HepG2 (cell line): ENCODE data around the gene DPH3. TPM values are rescaled to one million over a fixed set of nuclear protein-coding genes. Genes with fewer than 3 reads are reported as not detected.

Experiments used
- AKAP8 ChIP-seq: sonication (generic); formaldehyde crosslinking; IDR thresholded peaks from 2 replicates; pipeline ENCODE4 v1.5.1; 2020; ENCODE audit warnings: mild to moderate bottlenecking, missing genetic modification reagents
- ARID2 ChIP-seq: sonication (generic); formaldehyde crosslinking; IDR thresholded peaks from 2 replicates; pipeline ENCODE4 v1.8.1; 2022; ENCODE audit warnings: mild to moderate bottlenecking, missing genetic modification reagents, borderline replicate concordance
- BRD4 ChIP-seq: sonication (generic); formaldehyde crosslinking; IDR thresholded peaks from 2 replicates; pipeline ENCODE4 v1.4.0; 2020; ENCODE audit warnings: missing genetic modification reagents
- ERF ChIP-seq: IDR thresholded peaks from 2 replicates; pipeline ENCODE4 v1.6.1; 2018; ENCODE audit warnings: missing biosample characterization, missing genetic modification reagents
- GPN1 ChIP-seq: sonication (generic); formaldehyde crosslinking; IDR thresholded peaks from 2 replicates; pipeline ENCODE4 v1.5.1; 2020; ENCODE audit warnings: missing genetic modification reagents, borderline replicate concordance
- HMG20B ChIP-seq: conservative IDR thresholded peaks from 2 replicates; pipeline ENCODE4 v1.6.1; 2016; ENCODE audit warnings: missing genetic modification reagents, missing compliant biosample characterization
- HMGA1 ChIP-seq: sonication (generic); formaldehyde crosslinking; conservative IDR thresholded peaks from 2 replicates; pipeline ENCODE4 v1.4.0; 2020; ENCODE audit warnings: missing genetic modification reagents
- KMT2A ChIP-seq: sonication (generic); formaldehyde crosslinking; IDR thresholded peaks from 2 replicates; pipeline ENCODE4 v1.4.0; 2020; ENCODE audit warnings: missing genetic modification reagents
- MXD4 ChIP-seq: IDR thresholded peaks from 2 replicates; pipeline ENCODE4 v1.6.1; 2016; ENCODE audit warnings: mild to moderate bottlenecking, missing biosample characterization, missing genetic modification reagents
- MZF1 ChIP-seq: sonication (generic); formaldehyde crosslinking; IDR thresholded peaks from 2 replicates; pipeline ENCODE4 v1.8.1; 2023; ENCODE audit warnings: mild to moderate bottlenecking, missing genetic modification reagents, borderline replicate concordance
- NFKBIZ ChIP-seq: IDR thresholded peaks from 2 replicates; pipeline ENCODE4 v1.6.1; 2018; ENCODE audit warnings: missing genetic modification reagents, missing compliant biosample characterization
- NR3C1 ChIP-seq: sonication (generic); formaldehyde crosslinking; IDR thresholded peaks from 2 replicates; pipeline ENCODE4 v1.4.0; 2020; ENCODE audit warnings: missing genetic modification reagents
- POLR2A ChIP-seq, 2 experiments: IDR thresholded peaks; 2 replicates each; pipeline ENCODE4 v1.6.1; 2011; ENCODE audit warnings: low read depth in 2 of 2, low read length in 2 of 2, mild to moderate bottlenecking in 1 of 2, moderate library complexity in 1 of 2; ENCODE audit not compliant: insufficient read depth in 1 of 2
- POLR2AphosphoS2 ChIP-seq: IDR thresholded peaks from 2 replicates; pipeline ENCODE4 v1.6.1; 2011; ENCODE audit warnings: low read depth, low read length, improper control_type of control experiment
- RORA ChIP-seq: sonication (generic); formaldehyde crosslinking; IDR thresholded peaks from 2 replicates; pipeline ENCODE4 v1.5.0; 2020; ENCODE audit warnings: mild to moderate bottlenecking, missing genetic modification reagents, moderate library complexity
- SMAD3 ChIP-seq: sonication (generic); formaldehyde crosslinking; IDR thresholded peaks from 2 replicates; pipeline ENCODE4 v1.4.0; 2020; ENCODE audit warnings: missing genetic modification reagents
- ZBTB7B ChIP-seq: sonication (generic); formaldehyde crosslinking; IDR thresholded peaks from 2 replicates; pipeline ENCODE4 v1.4.0; 2020; ENCODE audit warnings: missing genetic modification reagents
- ZKSCAN1 ChIP-seq: fragments of 150-350 bp; IDR thresholded peaks from 2 replicates; pipeline ENCODE4 v1.6.1; 2014; ENCODE audit warnings: low read length
- ZKSCAN8 ChIP-seq: IDR thresholded peaks from 2 replicates; pipeline ENCODE4 v1.6.1; 2016; ENCODE audit warnings: borderline replicate concordance, missing genetic modification reagents, missing compliant biosample characterization
- ZNF20 ChIP-seq: sonication (generic); formaldehyde crosslinking; IDR thresholded peaks from 2 replicates; pipeline ENCODE4 v1.4.0; 2020; ENCODE audit warnings: mild to moderate bottlenecking, moderate library complexity, missing genetic modification reagents
- ZNF24 ChIP-seq: fragments of 450-650 bp; IDR thresholded peaks from 2 replicates; pipeline ENCODE4 v1.6.1; 2017; ENCODE audit warnings: antibody characterized with exemption, mild to moderate bottlenecking
- ZNF33B ChIP-seq: sonication (generic); formaldehyde crosslinking; IDR thresholded peaks from 2 replicates; pipeline ENCODE4 v1.5.1; 2020; ENCODE audit warnings: mild to moderate bottlenecking, missing genetic modification reagents
- ZNF556 ChIP-seq: sonication (generic); formaldehyde crosslinking; IDR thresholded peaks from 2 replicates; pipeline ENCODE4 v1.4.0; 2020; ENCODE audit warnings: mild to moderate bottlenecking, missing genetic modification reagents, borderline replicate concordance
- ZNF644 ChIP-seq: IDR thresholded peaks from 2 replicates; pipeline ENCODE4 v1.6.1; 2016; ENCODE audit warnings: low read depth
- ZSCAN21 ChIP-seq: sonication (generic); formaldehyde crosslinking; IDR thresholded peaks from 2 replicates; pipeline ENCODE4 v1.8.0; 2022; ENCODE audit warnings: mild to moderate bottlenecking, missing genetic modification reagents, moderate library complexity, borderline replicate concordance
- polyA plus RNA-seq, 8 experiments: library from polyadenylated mRNA; depleted of rRNA in 3 of 8; stranded (reverse) in 7 of 8; unstranded in 1 of 8; fragments of >200 nt; fragmentation: Illumina TruSeq in 4 of 8; extraction: Trizol in 4 of 8; gene quantifications; 2 replicates each; pipeline versions ENCODE4 v1.2.1 to v1.2.3, GENCODE V29; 2011 to 2016; ENCODE audit warnings: low read depth in 4 of 8, missing spikeins in 1 of 8, mixed read lengths in 1 of 8; ENCODE audit not compliant: insufficient read depth in 1 of 8
- total RNA-seq, 5 experiments: library from RNA; depleted of rRNA; stranded (reverse); fragments of >200 nt; fragmentation: Illumina TruSeq; extraction: Trizol; gene quantifications; 2 replicates each; pipeline ENCODE4 v1.2.3, GENCODE V29; 2016; ENCODE audit warnings: low read depth in 1 of 5
- TF ChIP-seq, protein P1 (sequence below): sonication (generic); formaldehyde crosslinking; IDR thresholded peaks from 2 replicates; pipeline ENCODE4 v1.8.0; 2022; ENCODE audit warnings: mild to moderate bottlenecking, missing genetic modification reagents, borderline replicate concordance
- TF ChIP-seq, protein P2 (sequence below): sonication (generic); formaldehyde crosslinking; IDR thresholded peaks from 2 replicates; pipeline ENCODE4 v1.4.0; 2020; ENCODE audit warnings: missing genetic modification reagents
- TF ChIP-seq, protein P3 (sequence below): IDR thresholded peaks from 2 replicates; pipeline ENCODE4 v1.6.1; 2012; ENCODE audit warnings: low read depth, low read length, improper control_type of control experiment
- TF ChIP-seq, protein P4 (sequence below): sonication (generic); formaldehyde crosslinking; IDR thresholded peaks from 2 replicates; pipeline ENCODE4 v1.8.1; 2023; ENCODE audit warnings: mild to moderate bottlenecking, missing genetic modification reagents, borderline replicate concordance

DPH3 gene
- total and polyA plus RNA-seq, 2 of the 13 experiments (the other 11 are each of a cell fraction or from before 2014, with no cell fraction given): 18.3 to 21.6 TPM

DNA sequence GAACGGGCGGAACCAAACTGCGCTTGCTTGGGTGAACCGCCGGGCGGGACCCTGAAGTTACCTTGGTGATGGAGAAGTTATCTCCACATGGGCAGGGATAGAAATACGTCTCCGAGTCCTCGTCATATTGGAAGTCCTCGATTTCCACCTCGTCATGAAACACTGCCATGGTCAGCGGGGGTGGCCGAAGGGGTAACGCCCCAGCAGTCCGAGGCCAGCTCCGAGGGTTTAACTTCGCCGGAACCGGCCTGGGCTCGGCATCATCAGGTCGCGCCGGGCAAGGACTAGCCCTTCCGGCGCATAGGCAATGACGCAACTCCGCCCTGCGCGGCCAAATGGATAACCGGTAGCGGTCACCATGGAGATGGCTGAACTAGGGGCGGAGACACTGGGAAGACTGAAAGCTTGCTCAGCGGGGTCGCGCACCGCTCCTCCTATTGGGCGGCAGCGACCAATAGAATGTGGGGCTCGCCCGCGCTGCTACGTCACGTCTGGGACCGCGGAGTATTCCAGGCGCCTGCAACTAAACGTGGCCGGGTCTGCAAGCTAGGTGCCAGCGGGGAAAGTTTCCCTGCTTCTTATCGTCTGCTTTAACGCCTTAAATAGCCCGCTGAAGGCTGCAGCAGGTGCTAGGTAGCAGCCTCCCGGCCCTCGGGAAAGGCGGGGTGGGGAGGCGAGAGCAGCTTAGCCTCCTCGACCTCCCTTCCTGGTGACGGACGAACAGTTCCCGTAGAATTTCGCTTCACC is at the start of gene DPH3, which contains the start of gene OXNAD1 (continued):
- TF ChIP-seq ZKSCAN1 (peak; percentile 43; the same call in 1 of the 2 replicates), ZNF33B (CRISPR knock-in tag) (no peak), MZF1 (CRISPR knock-in tag) (no peak), GPN1 (no peak), MXD4 (peak; percentile 88), ZNF556 (no peak; the same call in 1 of the 2 replicates), ZBTB7B (CRISPR knock-in tag) (peak; percentile 14; the same call in 1 of the 2 replicates), ZNF644 (CRISPR knock-in tag) (no peak), AKAP8 (CRISPR knock-in tag) (0 out of 2 replicates have a peak, but pooled peaks have one; percentile 41), HMGA1 (CRISPR knock-in tag) (no peak), POLR2AphosphoS2 (peak; percentile 72; the same call in 1 of the 2 replicates), ERF (CRISPR knock-in tag) (peak; percentile 67; the same call in 1 of the 2 replicates), NR3C1 (CRISPR knock-in tag) (no peak), ZNF20 (CRISPR knock-in tag) (no peak), POLR2A (IDR thresholded peaks at IDR 0.05; ENCODE audit: insufficient read depth in 1 of 2, low read depth in 2 of 2, low read length in 2 of 2) (peak; percentile 88 to 95), ZSCAN21 (CRISPR knock-in tag) (peak; percentile 58; the same call in 1 of the 2 replicates), HMG20B (no peak), ZKSCAN8 (no peak), ZNF24 (no peak), NFKBIZ (CRISPR knock-in tag) (no peak), ARID2 (no peak), BRD4 (no peak), RORA (no peak), SMAD3 (CRISPR knock-in tag) (0 out of 2 replicates have a peak, but pooled peaks have one; percentile 19), KMT2A (CRISPR knock-in tag) (peak; percentile 97)
- TF ChIP-seq, protein P1, sequence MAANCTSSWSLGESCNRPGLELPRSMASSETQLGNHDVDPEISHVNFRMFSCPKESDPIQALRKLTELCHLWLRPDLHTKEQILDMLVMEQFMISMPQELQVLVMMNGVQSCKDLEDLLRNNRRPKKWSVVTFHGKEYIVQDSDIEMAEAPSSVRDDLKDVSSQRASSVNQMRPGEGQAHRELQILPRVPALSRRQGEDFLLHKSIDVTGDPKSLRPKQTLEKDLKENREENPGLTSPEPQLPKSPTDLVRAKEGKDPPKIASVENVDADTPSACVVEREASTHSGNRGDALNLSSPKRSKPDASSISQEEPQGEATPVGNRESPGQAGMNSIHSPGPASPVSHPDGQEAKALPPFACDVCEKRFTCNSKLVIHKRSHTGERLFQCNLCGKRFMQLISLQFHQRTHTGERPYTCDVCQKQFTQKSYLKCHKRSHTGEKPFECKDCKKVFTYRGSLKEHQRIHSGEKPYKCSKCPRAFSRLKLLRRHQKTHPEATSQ (CRISPR knock-in tag): no peak; the same call in none of the 2 replicates
- TF ChIP-seq, protein P2, sequence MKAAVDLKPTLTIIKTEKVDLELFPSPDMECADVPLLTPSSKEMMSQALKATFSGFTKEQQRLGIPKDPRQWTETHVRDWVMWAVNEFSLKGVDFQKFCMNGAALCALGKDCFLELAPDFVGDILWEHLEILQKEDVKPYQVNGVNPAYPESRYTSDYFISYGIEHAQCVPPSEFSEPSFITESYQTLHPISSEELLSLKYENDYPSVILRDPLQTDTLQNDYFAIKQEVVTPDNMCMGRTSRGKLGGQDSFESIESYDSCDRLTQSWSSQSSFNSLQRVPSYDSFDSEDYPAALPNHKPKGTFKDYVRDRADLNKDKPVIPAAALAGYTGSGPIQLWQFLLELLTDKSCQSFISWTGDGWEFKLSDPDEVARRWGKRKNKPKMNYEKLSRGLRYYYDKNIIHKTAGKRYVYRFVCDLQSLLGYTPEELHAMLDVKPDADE (CRISPR knock-in tag): no peak
- TF ChIP-seq, protein P3, sequence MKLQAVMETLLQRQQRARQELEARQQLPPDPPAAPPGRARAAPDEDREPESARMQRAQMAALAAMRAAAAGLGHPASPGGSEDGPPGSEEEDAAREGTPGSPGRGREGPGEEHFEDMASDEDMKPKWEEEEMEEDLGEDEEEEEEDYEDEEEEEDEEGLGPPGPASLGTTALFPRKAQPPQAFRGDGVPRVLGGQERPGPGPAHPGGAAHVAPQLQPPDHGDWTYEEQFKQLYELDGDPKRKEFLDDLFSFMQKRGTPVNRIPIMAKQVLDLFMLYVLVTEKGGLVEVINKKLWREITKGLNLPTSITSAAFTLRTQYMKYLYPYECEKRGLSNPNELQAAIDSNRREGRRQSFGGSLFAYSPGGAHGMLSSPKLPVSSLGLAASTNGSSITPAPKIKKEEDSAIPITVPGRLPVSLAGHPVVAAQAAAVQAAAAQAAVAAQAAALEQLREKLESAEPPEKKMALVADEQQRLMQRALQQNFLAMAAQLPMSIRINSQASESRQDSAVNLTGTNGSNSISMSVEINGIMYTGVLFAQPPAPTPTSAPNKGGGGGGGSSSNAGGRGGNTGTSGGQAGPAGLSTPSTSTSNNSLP: no peak
- TF ChIP-seq, protein P4, sequence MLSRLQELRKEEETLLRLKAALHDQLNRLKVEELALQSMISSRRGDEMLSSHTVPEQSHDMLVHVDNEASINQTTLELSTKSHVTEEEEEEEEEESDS (CRISPR knock-in tag): no peak
